ENCODE data around the gene HYAL2. TPM values are rescaled to one million over a fixed set of nuclear protein-coding genes. Genes with fewer than 3 reads are reported as not detected.

The HYAL2 gene
- polyA plus RNA-seq, 3 donors: 18.3 to 25.8 (median 18.9) TPM

DNA sequence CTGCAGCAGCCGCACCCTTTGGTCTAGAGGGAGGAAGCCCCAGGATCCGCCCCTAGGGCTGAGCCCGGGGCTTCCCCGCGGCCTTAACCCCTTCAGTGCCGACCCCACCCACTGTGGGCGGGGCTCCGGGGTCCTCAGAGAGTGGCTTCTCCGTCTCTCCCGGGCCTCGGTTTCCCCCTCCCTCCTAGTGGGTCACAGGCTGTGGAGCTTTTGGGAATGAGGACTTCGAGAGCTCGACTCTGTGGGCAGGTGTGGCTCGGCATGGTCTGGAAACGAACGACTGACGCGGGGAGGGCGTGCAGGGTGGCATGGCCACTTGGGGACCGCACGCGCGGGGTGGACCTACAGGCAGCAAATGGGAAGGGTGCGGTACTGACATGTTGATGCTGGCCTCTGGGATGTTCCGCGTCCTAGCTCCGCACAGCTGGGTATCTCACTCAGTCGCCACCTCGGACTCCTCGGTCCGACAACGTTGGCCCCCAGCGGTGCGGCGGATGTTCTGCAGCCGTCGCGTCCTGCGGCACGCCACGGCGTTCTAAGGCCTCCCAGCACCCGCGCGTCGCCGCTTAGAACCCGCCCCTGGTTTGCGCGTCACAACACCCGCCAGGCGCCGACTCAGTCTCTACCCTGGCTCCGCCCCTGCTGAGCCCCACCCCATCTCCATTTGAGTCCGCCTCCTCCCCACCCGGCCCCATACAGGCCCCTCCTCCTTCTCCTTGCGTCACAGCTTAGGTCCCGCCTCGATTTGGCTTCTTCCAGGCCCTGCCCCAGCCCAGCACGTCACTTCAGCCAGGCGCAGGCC is 23.5 kb downstream of the HYAL2 start, which contains the start of the genes HYAL3 and NAA80:
Gene HYAL3 (minus strand): TSS at position 570 of the 802 bp plus-strand sequence. CDS start 3,803 bp downstream, outside the sequence.
Gene NAA80 (minus strand): TSS at position 570 of the 802 bp plus-strand sequence. CDS start 1,942 bp downstream, outside the sequence.
- no peaks in the 10 kb centered on the region for H3K9me3 Mint-ChIP-seq
- DNase-seq: peak; percentile 98 to 100 (median 100)
- peaks cover 39% of the 10 kb centered on the region for H3K79me2 ChIP-seq (ENCODE audit: insufficient read depth, low read length)
- peak within 1 kb of the TSS; percentile 81 for H2AFZ ChIP-seq (ENCODE audit: insufficient read depth, low read depth, low read length, poor library complexity, severe bottlenecking)
- H3K27ac ChIP-seq (ENCODE audit: low read depth in 1 of 2, low read length in 2 of 2): peak within 1 kb of the TSS; percentile 99 to 100
- H4K20me1 ChIP-seq (ENCODE audit: insufficient read depth, low read length): no peaks in the 10 kb centered on the region
- peak within 1 kb of the TSS; percentile 40 to 94 (median 84) for H3K4me3 ChIP-seq (replicated peaks in 1 of 3; ENCODE audit: low read depth in 2 of 3, low read length in 3 of 3)
- no peaks in the 10 kb centered on the region for H3K27me3 ChIP-seq (ENCODE audit: control insufficient read depth in 2 of 2, insufficient read depth in 2 of 2, low read length in 2 of 2)
- WGBS (ENCODE audit: insufficient coverage): 0% methylated on average over 50 of the region's 61 CpGs
- peaks cover 34% of the 10 kb centered on the region for H3K4me1 Mint-ChIP-seq
- H3K9me3 ChIP-seq (replicated peaks in 1 of 2; ENCODE audit: control insufficient read depth in 1 of 2, insufficient read depth in 1 of 2, low read length in 2 of 2): no peaks in the 10 kb centered on the region
- TF ChIP-seq CTCF (IDR thresholded peaks at IDR 0.05): peak; percentile 63
- H3K27ac Mint-ChIP-seq: peak within 1 kb of the TSS; percentile 99
- no peaks in the 10 kb centered on the region for H3K27me3 Mint-ChIP-seq (ENCODE audit: low read depth in 3 of 3)
- intact Hi-C loops (cut with micrococcal nuclease): loop anchor here (2.0 to 5.0 kb wide), 2 partner anchors 22 to 38 kb away; no protein-coding TSS in a partner anchor
- peaks cover 2 to 11% of the 10 kb centered on the region in 2 donors for H3K36me3 Mint-ChIP-seq
- H3K4me2 ChIP-seq (replicated peaks; ENCODE audit: extremely low read depth, low read length, poor library complexity, severe bottlenecking): peak within 1 kb of the TSS; percentile 99
- peak within 1 kb of the TSS; percentile 90 to 95 for H3K4me3 Mint-ChIP-seq
- peak within 1 kb of the TSS; percentile 85 for H3K9ac ChIP-seq (ENCODE audit: insufficient read depth, low read length, poor library complexity, severe bottlenecking)
- peaks cover 32 to 37% of the 10 kb centered on the region in 2 donors for H3K4me1 ChIP-seq (ENCODE audit: control insufficient read depth in 1 of 2, insufficient read depth in 2 of 2, low read length in 2 of 2)
- H3K36me3 ChIP-seq (replicated peaks in 1 of 2; ENCODE audit: control insufficient read depth in 1 of 2, insufficient read depth in 2 of 2, low read length in 2 of 2): no peaks in the 10 kb centered on the region

DNA sequence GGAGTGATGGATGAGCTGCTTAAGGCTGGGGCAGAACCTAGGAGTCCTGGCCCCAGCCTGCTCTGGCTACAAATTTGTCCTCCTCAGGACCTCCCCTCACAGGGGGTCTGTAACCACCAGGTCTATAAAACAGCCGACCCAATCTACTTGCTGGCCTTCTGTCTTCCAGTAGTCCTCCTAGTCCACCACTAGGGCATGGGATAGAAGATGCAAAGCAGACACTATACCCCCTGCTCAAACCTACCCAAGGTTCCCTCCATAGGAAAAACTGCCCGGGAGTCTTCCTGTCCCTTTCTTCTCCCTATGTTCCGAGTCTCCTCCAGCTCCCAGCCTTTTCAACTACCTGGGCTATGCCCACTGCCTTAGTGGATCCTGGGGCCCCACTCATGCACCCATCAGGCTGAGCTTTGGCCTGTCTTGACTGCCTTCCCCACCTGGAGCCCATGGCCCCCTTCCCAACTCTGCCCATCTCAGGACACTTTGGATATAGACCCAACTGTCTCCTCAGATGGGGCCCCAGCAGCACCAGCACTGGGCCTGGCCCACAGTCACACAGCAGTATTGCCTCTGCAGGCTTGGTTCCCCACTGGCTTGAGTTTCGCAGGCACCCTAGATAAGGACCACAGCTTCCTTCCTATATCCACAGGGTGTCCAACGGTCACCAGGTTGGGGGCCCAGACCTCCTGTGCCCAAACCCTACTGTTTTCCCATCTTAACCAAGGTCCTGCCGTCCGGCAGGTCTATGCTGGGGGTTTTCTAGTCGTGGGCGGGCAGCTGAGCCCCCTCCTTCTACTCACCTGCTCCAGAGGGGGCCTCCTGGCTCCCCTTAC is 24.4 kb downstream of the HYAL2 start:
- intact Hi-C loops (cut with micrococcal nuclease): loop anchor here (2.0 to 5.0 kb wide), 2 partner anchors 23 to 39 kb away; no protein-coding TSS in a partner anchor
- peaks cover 32 to 39% of the 10 kb centered on the region in 2 donors for H3K4me1 ChIP-seq (ENCODE audit: control insufficient read depth in 1 of 2, insufficient read depth in 2 of 2, low read length in 2 of 2)
- H2AFZ ChIP-seq (ENCODE audit: insufficient read depth, low read depth, low read length, poor library complexity, severe bottlenecking): no peak overlapping the region
- peaks cover 39% of the 10 kb centered on the region for H3K79me2 ChIP-seq (ENCODE audit: insufficient read depth, low read length)
- H3K4me2 ChIP-seq (replicated peaks; ENCODE audit: extremely low read depth, low read length, poor library complexity, severe bottlenecking): peak overlapping the region; percentile 99
- H3K36me3 ChIP-seq (replicated peaks in 1 of 2; ENCODE audit: control insufficient read depth in 1 of 2, insufficient read depth in 2 of 2, low read length in 2 of 2): no peaks in the 10 kb centered on the region
- H3K27ac ChIP-seq (ENCODE audit: low read depth in 1 of 2, low read length in 2 of 2): peak overlapping the region; percentile 99 to 100
- peak overlapping the region; percentile 99 for H3K27ac Mint-ChIP-seq
- H3K27me3 Mint-ChIP-seq (ENCODE audit: low read depth in 3 of 3): no peaks in the 10 kb centered on the region
- peak overlapping the region; percentile 85 for H3K9ac ChIP-seq (ENCODE audit: insufficient read depth, low read length, poor library complexity, severe bottlenecking)
- no peaks in the 10 kb centered on the region for H3K9me3 ChIP-seq (replicated peaks in 1 of 2; ENCODE audit: control insufficient read depth in 1 of 2, insufficient read depth in 1 of 2, low read length in 2 of 2)
- peak overlapping the region; percentile 90 to 95 for H3K4me3 Mint-ChIP-seq
- peak in 2 of 3 donors; percentile 29 to 40 for DNase-seq
- TF ChIP-seq CTCF (IDR thresholded peaks at IDR 0.05): peak; percentile 7
- no peaks in the 10 kb centered on the region for H3K27me3 ChIP-seq (ENCODE audit: control insufficient read depth in 2 of 2, insufficient read depth in 2 of 2, low read length in 2 of 2)
- H3K4me1 Mint-ChIP-seq: peaks cover 34% of the 10 kb centered on the region
- H3K36me3 Mint-ChIP-seq: peaks cover 2 to 11% of the 10 kb centered on the region in 2 donors
- H4K20me1 ChIP-seq (ENCODE audit: insufficient read depth, low read length): no peaks in the 10 kb centered on the region
- peak overlapping the region; percentile 34 to 94 (median 84) for H3K4me3 ChIP-seq (replicated peaks in 1 of 3; ENCODE audit: low read depth in 2 of 3, low read length in 3 of 3)
- H3K9me3 Mint-ChIP-seq: no peaks in the 10 kb centered on the region
- 15% methylated on average over 9 of the region's 9 CpGs for WGBS (ENCODE audit: insufficient coverage)

Measured in CD14-positive monocyte (primary cell).